22Rv1 (cell line): ENCODE measurements around the gene C1orf35.

Experiments
- H3K27ac ChIP-seq: fragments of 450-650 bp; 2 replicates; pipeline ENCODE4 v1.5.1; 2017
- ZFX ChIP-seq: fragments of 450-650 bp; IDR thresholded peaks from 2 replicates; pipeline ENCODE4 v1.6.1; 2017; ENCODE audit warnings: antibody characterized with exemption, borderline replicate concordance
- TF ChIP-seq, protein P1 (sequence below): fragments of 450-650 bp; IDR thresholded peaks from 2 replicates; pipeline ENCODE4 v1.5.1; 2017; ENCODE audit warnings: mild to moderate bottlenecking

The C1orf35 gene

DNA sequence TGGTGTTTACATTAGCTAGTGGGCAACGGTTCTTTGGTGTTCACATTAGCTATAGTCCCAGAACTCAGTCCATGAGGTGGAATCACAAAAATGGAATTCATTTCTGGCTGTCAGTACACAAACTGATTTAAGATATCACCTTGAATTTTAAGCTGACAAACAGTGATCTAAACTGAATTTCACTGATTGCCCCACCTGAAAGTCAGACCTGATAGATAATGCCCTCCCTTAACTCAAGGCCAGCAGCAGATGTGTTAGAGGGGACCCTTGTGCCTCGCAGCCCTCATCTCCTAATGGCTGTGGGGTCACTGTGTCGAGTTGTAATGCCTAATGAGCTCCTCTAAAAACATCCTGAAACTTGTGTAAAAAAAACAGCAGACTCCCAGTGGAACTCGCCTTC lies 12.0 kb downstream of the C1orf35 start:
- TF ChIP-seq, protein P1, sequence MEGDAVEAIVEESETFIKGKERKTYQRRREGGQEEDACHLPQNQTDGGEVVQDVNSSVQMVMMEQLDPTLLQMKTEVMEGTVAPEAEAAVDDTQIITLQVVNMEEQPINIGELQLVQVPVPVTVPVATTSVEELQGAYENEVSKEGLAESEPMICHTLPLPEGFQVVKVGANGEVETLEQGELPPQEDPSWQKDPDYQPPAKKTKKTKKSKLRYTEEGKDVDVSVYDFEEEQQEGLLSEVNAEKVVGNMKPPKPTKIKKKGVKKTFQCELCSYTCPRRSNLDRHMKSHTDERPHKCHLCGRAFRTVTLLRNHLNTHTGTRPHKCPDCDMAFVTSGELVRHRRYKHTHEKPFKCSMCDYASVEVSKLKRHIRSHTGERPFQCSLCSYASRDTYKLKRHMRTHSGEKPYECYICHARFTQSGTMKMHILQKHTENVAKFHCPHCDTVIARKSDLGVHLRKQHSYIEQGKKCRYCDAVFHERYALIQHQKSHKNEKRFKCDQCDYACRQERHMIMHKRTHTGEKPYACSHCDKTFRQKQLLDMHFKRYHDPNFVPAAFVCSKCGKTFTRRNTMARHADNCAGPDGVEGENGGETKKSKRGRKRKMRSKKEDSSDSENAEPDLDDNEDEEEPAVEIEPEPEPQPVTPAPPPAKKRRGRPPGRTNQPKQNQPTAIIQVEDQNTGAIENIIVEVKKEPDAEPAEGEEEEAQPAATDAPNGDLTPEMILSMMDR, result no peak
- TF ChIP-seq ZFX, result no peak
- no peak overlapping the region; the same call in 1 of the 2 replicates for H3K27ac ChIP-seq

DNA sequence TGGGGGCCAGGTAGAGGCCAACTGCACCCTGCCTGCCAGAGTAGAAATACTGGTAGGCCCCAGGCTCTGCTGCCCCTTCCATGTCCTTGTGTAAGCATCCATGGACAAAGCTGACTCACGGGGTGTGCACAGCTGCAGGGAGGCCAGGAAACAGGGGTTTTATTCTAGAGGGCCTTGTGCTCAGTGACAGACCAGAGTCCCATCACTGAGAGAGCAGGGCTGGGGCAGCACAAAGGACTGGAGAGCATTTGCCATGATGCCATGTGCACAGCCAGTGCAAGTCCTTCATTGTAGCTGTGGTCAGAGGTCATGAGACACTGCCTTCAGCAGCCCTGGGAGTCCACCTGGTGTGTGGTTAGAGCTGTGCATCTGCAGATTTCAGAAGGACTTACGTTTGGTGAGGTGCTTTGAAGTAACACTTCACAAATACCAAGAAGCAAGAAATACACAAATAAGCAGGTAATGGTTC lies 12.5 kb downstream of the C1orf35 start:
- TF ChIP-seq ZFX, result no peak
- TF ChIP-seq, protein P1, result no peak
- H3K27ac ChIP-seq, result no peak overlapping the region; the same call in 1 of the 2 replicates

DNA sequence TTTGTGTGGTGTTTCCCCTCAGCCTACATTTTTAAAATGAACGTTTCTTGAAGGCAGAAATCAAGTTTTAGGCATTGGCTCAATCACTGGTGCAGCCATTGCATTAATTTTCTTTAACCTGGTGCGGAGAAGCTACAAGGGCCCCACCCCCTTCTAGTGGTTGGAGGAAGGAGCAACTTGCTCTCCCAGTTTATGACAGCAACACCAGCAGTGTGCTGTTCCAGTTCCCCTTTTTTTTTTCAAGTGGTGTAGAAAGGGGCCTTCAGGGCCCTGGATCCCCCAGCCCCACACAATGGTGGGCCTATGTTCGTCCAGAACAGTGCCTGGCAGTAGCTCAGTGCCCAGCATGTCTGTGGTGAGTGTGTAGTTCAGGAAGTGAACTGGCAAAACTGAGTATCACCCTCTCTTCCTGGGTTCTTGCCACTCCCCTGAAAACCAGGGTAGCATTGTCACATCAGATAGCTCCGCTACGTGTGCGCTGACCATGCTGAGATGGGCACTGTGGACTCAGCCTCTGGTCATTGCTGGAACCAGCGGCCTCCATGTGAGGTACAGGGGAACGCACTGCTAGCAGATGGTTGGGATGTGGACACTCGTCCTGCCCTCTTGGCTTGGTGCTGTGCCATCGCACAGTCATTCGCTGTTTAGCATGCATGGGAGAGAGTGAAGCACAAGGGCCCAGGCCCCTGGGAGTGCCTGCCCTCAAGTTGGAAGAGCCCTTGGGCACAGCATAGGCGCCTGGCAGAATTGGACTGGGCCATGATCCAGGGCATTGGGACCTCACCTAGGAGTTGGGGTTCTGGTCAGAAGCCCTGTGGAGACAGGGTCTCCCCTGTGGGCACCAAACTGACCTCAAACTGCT lies 13.4 kb downstream of the C1orf35 start:
- H3K27ac ChIP-seq, result no peak overlapping the region
- TF ChIP-seq ZFX, result no peak
- TF ChIP-seq, protein P1, result no peak

DNA sequence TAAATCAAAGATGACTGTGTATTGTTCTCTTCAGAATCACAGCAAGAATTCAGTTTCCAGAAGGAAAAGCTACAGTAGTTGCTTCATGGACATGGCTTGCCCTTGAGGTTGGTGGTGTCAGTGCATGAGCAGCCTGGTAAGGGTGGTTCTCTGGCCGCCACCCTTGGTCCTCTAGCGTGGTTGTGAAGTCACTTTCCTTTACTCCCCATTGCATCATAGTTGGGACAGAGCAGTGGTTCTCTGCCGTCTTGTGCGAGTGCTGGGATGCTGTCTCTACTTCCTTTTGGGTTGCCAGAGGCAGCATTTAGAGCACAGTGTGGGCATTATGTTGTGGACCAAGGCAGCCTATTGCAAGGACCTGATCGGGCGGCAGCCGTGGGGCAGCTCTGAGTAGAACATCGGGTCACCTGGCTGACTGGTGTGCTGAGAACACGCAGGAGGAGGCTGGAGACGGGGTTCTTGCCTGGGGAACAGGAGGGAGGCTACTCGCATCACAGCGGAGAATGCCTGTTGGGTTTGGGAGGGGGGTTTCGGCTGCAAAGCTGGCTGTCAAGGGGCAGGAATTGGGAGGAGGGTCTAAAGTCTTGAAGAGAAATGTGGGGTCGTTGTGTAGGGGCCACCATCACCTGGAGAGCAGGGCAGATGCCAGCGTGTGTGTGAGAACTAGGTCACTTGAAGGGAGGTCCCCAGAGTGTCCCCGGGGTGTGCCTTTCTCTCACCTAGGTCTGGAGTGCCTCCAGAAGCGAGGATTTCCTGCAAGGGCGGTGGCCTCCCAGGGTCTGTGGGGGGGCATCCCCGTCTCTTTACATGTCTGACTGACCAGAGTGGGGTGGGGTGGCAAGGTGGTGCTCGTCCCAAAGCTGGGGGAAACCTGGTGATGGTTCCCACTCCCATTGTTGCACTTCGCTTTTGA lies 14.3 kb downstream of the C1orf35 start:
- 0 out of 2 replicates have a peak overlapping the region, but pooled peaks have one; percentile 10 for H3K27ac ChIP-seq
- TF ChIP-seq, protein P1, result no peak
- TF ChIP-seq ZFX, result no peak

DNA sequence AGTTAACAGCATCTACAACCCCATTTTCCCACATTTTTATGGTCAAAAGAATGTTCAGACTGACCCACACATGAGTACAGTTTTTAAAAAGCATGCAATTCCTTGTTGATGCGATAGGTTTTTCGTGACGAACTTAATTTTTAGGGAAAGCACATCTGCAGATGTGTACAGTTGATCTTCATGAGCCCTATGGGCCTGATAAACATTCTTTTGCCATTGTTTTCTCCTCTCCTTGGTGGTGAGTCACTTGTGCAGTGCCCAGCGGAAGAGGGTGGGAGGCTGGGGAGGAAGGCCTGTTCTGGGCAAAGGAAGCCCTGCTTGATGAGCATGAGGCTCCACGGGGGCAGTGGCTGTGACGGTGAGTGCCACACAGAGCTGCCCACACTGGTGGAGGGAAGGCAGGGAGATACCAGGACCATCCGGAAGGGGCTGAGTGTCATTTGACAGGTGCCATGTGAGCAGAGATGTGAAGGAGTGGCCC lies 15.3 kb downstream of the C1orf35 start:
- no peak for TF ChIP-seq ZFX
- TF ChIP-seq, protein P1, result no peak
- 0 out of 2 replicates have a peak overlapping the region, but pooled peaks have one; percentile 10 for H3K27ac ChIP-seq

DNA sequence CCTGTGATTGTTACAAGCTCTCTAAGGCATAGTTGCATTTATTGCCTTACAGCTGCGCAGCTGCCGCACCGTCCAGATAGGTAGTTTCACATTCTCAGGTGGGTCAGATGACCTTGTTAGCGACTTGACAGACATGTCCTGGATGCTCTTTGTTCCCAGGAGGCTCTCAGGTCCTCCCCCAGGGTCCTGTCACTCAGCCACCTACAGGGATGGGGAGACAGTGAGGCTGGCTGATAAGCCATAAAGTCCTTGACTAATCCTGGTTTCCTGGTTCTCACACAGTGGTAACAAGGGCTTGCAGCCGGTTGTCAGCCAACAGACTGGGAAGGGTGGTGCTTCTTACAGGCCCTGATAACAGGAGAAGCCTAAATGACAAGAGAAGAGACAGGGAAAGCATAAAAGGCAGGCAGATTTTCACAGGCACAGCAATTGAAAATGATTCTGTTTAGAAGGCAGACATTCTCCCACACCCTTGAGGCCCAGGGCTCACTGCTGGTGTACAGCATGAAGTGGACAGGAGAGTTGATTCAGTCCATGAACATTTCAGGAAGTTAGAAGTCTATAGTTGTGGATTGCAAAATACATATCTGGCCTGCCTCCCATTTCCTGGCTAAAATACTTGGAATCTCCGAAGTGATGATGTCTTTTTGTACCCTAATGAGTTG lies 17.7 kb downstream of the C1orf35 start:
- no peak for TF ChIP-seq ZFX
- TF ChIP-seq, protein P1, result no peak
- H3K27ac ChIP-seq, result 0 out of 2 replicates have a peak overlapping the region, but pooled peaks have one; percentile 95
